ENCODE data around the gene DENND5B.

DENND5B gene

GRCh38 chr12:31471823-31472222 lies 119.1 kb downstream of the DENND5B start:
- no peak for DNase-seq (ENCODE audit: low read depth in 2 of 2)

- DNase-seq (ENCODE audit: low read depth in 2 of 2), result no peak
These were observed 119.9 kb downstream of the DENND5B start for GRCh38 chr12:31471051-31471450.

- no peak for DNase-seq (ENCODE audit: low read depth in 2 of 2)
These were observed 120.5 kb downstream of the DENND5B start for GRCh38 chr12:31470459-31470858.

GRCh38 chr12:31466768-31467167 lies 124.2 kb downstream of the DENND5B start:
- DNase-seq (ENCODE audit: low read depth in 2 of 2), result no peak

GRCh38 chr12:31465002-31465401 lies 125.9 kb downstream of the DENND5B start:
- DNase-seq (ENCODE audit: low read depth in 2 of 2), result no peak

GRCh38 chr12:31460024-31460423 lies 130.9 kb downstream of the DENND5B start:
- no peak for DNase-seq (ENCODE audit: low read depth in 2 of 2)

- no peak for DNase-seq (ENCODE audit: low read depth in 2 of 2)
These were observed 134.4 kb downstream of the DENND5B start for GRCh38 chr12:31456562-31456961.

GRCh38 chr12:31444736-31445135 lies 146.2 kb downstream of the DENND5B start:
- DNase-seq (ENCODE audit: low read depth in 2 of 2), result no peak

- DNase-seq (ENCODE audit: low read depth in 2 of 2), result no peak
These were observed 150.3 kb downstream of the DENND5B start for GRCh38 chr12:31440586-31440985.

GRCh38 chr12:31440134-31440533 lies 150.8 kb downstream of the DENND5B start:
- DNase-seq (ENCODE audit: low read depth in 2 of 2), result no peak

- no peak for DNase-seq (ENCODE audit: low read depth in 2 of 2)
These were observed 159.2 kb downstream of the DENND5B start for GRCh38 chr12:31431721-31432240.

GRCh38 chr12:31423405-31423804 lies 167.5 kb downstream of the DENND5B start:
- DNase-seq (ENCODE audit: low read depth in 2 of 2), result no peak

- no peak for DNase-seq (ENCODE audit: low read depth in 2 of 2)
These were observed 178.6 kb downstream of the DENND5B start for GRCh38 chr12:31412292-31412801.

- no peak for DNase-seq (ENCODE audit: low read depth in 2 of 2)
These were observed 182.2 kb downstream of the DENND5B start for GRCh38 chr12:31408763-31409162.

GRCh38 chr12:31407562-31407961 lies 183.4 kb downstream of the DENND5B start:
- no peak for DNase-seq (ENCODE audit: low read depth in 2 of 2)

GRCh38 chr12:31406345-31406744 lies 184.6 kb downstream of the DENND5B start:
- no peak for DNase-seq (ENCODE audit: low read depth in 2 of 2)

GRCh38 chr12:31405021-31405420 lies 185.9 kb downstream of the DENND5B start:
- DNase-seq (ENCODE audit: low read depth in 2 of 2), result no peak

- peak; percentile 11 to 15 for DNase-seq (ENCODE audit: low read depth in 2 of 2)
These were observed 187.8 kb downstream of the DENND5B start for GRCh38 chr12:31403099-31403607.

GRCh38 chr12:31393004-31393550 lies 197.9 kb downstream of the DENND5B start:
- DNase-seq (ENCODE audit: low read depth in 2 of 2), result no peak

- no peak for DNase-seq (ENCODE audit: low read depth in 2 of 2)
These were observed 199.9 kb downstream of the DENND5B start for GRCh38 chr12:31390991-31391390.

GRCh38 chr12:31388713-31389112 lies 202.2 kb downstream of the DENND5B start:
- DNase-seq (ENCODE audit: low read depth in 2 of 2), result no peak

- DNase-seq (ENCODE audit: low read depth in 2 of 2), result no peak
These were observed 203.5 kb downstream of the DENND5B start for GRCh38 chr12:31387466-31387865.

- DNase-seq (ENCODE audit: low read depth in 2 of 2), result no peak
These were observed 203.9 kb downstream of the DENND5B start for GRCh38 chr12:31387011-31387410.

GRCh38 chr12:31386364-31386777 lies 204.6 kb downstream of the DENND5B start:
- no peak for DNase-seq (ENCODE audit: low read depth in 2 of 2)

Data from activated CD8-positive, alpha-beta memory T cell treated with anti-CD3 and anti-CD28 coated beads for 4 hours (primary cell).